Tibial nerve (tissue), 4 donors: ENCODE results near the gene SORBS1. TPM values are rescaled to one million over a fixed set of nuclear protein-coding genes. Genes with fewer than 3 reads are reported as not detected.
A peak's percentile ranks its signal among the peaks of the same experiment; 100 is the strongest.

Experiments
- DNase-seq, 2 donors: peaks; one replicate each; pipeline ENCODE4 v3.0.0-alpha.2; 2019; ENCODE audit warnings: low spot score in 2 of 2
- H3K27ac ChIP-seq, 4 donors: fragments of 200-600 bp; sonication (generic) in 3 of 4; one replicate each; pipeline ENCODE4 v1.5.1; 2017 to 2019; ENCODE audit warnings: mild to moderate bottlenecking in 1 of 4
- H3K27me3 ChIP-seq, 2 donors: fragments of 200-600 bp; sonication (generic) in 1 of 2; one replicate each; pipeline versions ENCODE4 v1.5.1 to v1.6.0; 2017 to 2019
- H3K36me3 ChIP-seq, 3 donors: fragments of 200-600 bp; sonication (generic); one replicate each; pipeline ENCODE4 v1.5.1; 2018 to 2019
- H3K4me1 ChIP-seq, 4 donors: fragments of 200-600 bp; sonication (generic) in 3 of 4; one replicate each; pipeline ENCODE4 v1.5.1; 2017 to 2019
- H3K4me3 ChIP-seq, 4 donors: fragments of 200-600 bp; sonication (generic) in 3 of 4; one replicate each; pipeline ENCODE4 v1.5.1; 2017 to 2019; ENCODE audit warnings: mild to moderate bottlenecking in 1 of 4, moderate library complexity in 1 of 4
- H3K9me3 ChIP-seq, 4 donors: fragments of 200-600 bp; sonication (generic) in 3 of 4; one replicate each; pipeline ENCODE4 v1.5.1; 2017 to 2019
- CTCF ChIP-seq, 5 experiments: fragments of 200-600 bp in 3 of 5; fragments of 450-650 bp in 2 of 5; sonication (generic) in 3 of 5; IDR thresholded peaks; one replicate each; pipeline ENCODE4 v1.5.1; 2016 to 2019; ENCODE audit warnings: antibody characterized with exemption in 5 of 5, mild to moderate bottlenecking in 3 of 5, moderate library complexity in 2 of 5
- EP300 ChIP-seq, 2 donors: sonication (generic); formaldehyde crosslinking; IDR thresholded peaks; one replicate each; pipeline ENCODE4 v1.6.1; 2017; ENCODE audit warnings: antibody characterized with exemption in 2 of 2, mild to moderate bottlenecking in 1 of 2
- POLR2A ChIP-seq, 2 donors: fragments of 450-650 bp; IDR thresholded peaks; one replicate each; pipeline ENCODE4 v1.6.1; 2017; ENCODE audit warnings: antibody characterized with exemption in 2 of 2, mild to moderate bottlenecking in 2 of 2, moderate library complexity in 2 of 2
- WGBS, 2 donors: methylation state at CpG; one replicate each; pipeline ENCODE4 v1.1.5; 2018; 5-methylcytosine and 5-hydroxymethylcytosine counted together
- total RNA-seq, 4 donors: library from RNA; depleted of rRNA; stranded (reverse); fragments of >200 nt; gene quantifications; one replicate each; pipeline ENCODE4 v1.1.0, GENCODE V29; 2016

The SORBS1 gene
- total RNA-seq, 4 donors from 2014 or later = 427 to 623 (median 567) TPM

DNA sequence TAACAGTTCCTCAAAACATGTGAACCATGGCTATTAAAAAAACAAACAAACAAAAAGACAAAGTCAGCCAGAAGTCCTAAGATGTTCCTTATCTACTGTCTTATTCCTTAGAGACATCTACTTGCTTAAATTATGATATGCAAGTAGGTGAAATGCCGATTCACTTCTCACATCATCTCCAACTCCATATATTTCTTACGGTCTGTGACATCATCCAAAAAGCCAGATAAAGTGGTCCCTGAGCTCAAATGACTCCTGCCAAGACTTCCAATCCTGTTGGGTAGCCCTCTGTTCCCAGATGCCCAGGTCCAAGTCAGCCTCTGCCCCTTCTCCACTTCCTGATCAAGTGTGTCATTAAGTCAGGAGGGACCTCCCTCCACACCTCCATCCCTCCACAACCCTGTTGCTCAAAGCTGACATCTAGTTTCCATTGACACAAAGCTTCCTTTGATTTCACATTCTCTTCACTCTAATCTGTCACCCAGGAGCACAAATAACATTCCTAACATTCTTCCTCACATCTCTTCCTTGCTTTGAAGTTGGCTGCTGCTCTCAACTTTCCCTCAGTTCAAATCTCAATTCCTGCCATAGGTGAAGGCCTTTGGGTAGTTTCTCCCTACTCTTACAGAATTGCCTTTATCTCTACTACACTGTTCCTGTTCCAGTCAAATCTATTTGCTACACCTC is 214.3 kb downstream of the SORBS1 start:
- no peaks in the 10 kb centered on the region for H3K27me3 ChIP-seq
- 80 to 83% methylated on average over 2 of the region's 2 CpGs for WGBS, 2 donors
- no peaks in the 10 kb centered on the region for H3K9me3 ChIP-seq
- H3K36me3 ChIP-seq = peaks cover 0 to 67% (median 0%) of the 10 kb centered on the region in 3 donors
- H3K27ac ChIP-seq = peak overlapping the region in 2 of 4 donors; percentile 2 to 26
- no peak overlapping the region for H3K4me3 ChIP-seq
- H3K4me1 ChIP-seq = peaks cover 0 to 52% (median 14%) of the 10 kb centered on the region in 4 donors
- DNase-seq = no peak
- TF ChIP-seq EP300 (IDR thresholded peaks at IDR 0.05) (peak in 1 of 2 donors; percentile 40), POLR2A (IDR thresholded peaks at IDR 0.05) (no peak)

DNA sequence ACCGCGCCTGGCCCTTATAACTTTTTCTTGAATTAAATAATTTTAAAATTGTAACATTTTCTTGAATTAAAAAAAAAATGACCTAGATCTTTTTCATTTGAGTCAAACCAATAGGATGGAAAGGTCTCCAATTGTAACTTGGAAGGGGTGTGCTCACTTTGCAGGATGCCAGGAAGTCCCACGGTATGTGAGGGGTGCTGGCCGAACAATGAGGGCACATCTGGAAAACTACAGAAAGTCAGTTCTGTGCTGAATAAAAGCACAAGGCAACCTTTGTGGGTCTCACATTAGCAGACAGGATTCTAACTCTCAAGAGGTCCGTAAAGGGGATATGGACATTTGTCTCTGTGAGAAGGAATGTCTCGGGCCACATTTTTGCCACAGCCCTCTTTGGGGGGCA is 217.6 kb downstream of the SORBS1 start:
- Histone ChIP-seq H3K27me3 (no peaks in the 10 kb centered on the region), H3K4me1 (peaks cover 0 to 27% (median 3%) of the 10 kb centered on the region in 4 donors), H3K9me3 (no peaks in the 10 kb centered on the region), H3K36me3 (peaks cover 0 to 78% (median 2%) of the 10 kb centered on the region in 3 donors), H3K27ac (no peak overlapping the region), H3K4me3 (no peak overlapping the region)
- no peak for TF ChIP-seq EP300 (IDR thresholded peaks at IDR 0.05)
- no peak for TF ChIP-seq POLR2A (IDR thresholded peaks at IDR 0.05)
- TF ChIP-seq CTCF (IDR thresholded peaks at IDR 0.05) = no peak
- 67 to 71% methylated on average over 6 of the region's 6 CpGs for WGBS, 2 donors
- no peak for DNase-seq

DNA sequence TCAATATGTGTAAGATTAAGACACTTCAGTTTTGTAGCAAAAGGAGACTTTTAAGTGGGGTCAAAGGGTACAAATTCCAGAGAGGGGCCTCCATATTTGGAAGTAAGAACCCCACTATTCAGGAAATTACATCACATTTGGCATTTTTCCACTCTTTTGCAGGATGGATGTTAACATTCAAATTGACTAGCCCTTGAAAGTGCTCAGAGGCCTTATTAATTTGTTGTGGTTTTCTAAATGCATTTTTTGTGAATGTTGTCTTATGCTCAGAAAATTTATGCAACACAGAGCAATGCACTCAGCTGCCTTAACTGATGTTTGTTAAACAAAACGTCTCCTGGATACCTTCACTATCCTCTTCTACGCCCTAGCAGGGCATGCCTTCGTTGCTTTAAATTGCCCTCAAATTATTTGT is 219.4 kb downstream of the SORBS1 start:
- Histone ChIP-seq H3K9me3 (no peaks in the 10 kb centered on the region), H3K4me3 (no peak overlapping the region), H3K4me1 (peaks cover 0 to 19% (median 3%) of the 10 kb centered on the region in 4 donors), H3K27me3 (no peaks in the 10 kb centered on the region), H3K36me3 (peaks cover 0 to 88% (median 2%) of the 10 kb centered on the region in 3 donors), H3K27ac (peak overlapping the region in 2 of 4 donors; percentile 31 to 42)
- 49 to 64% methylated on average over 3 of the region's 3 CpGs for WGBS, 2 donors
- DNase-seq = no peak
- TF ChIP-seq EP300 (IDR thresholded peaks at IDR 0.05) (no peak), CTCF (IDR thresholded peaks at IDR 0.05) (no peak), POLR2A (IDR thresholded peaks at IDR 0.05) (no peak)

GRCh38 chr10:95339863-95340262 is 221.3 kb downstream of the SORBS1 start:
- Histone ChIP-seq H3K27me3 (no peaks in the 10 kb centered on the region), H3K9me3 (no peaks in the 10 kb centered on the region), H3K4me1 (peaks cover 0 to 27% (median 3%) of the 10 kb centered on the region in 4 donors), H3K4me3 (no peak overlapping the region), H3K36me3 (peaks cover 5 to 93% (median 6%) of the 10 kb centered on the region in 3 donors), H3K27ac (no peak overlapping the region)
- 94 to 97% methylated on average over 1 of the region's 1 CpG for whole genome bisulfite sequencing, 2 donors
- TF ChIP-seq POLR2A (IDR thresholded peaks at IDR 0.05) = no peak
- no peak for TF ChIP-seq CTCF (IDR thresholded peaks at IDR 0.05)
- TF ChIP-seq EP300 (IDR thresholded peaks at IDR 0.05) = no peak
- DNase-seq = no peak

DNA sequence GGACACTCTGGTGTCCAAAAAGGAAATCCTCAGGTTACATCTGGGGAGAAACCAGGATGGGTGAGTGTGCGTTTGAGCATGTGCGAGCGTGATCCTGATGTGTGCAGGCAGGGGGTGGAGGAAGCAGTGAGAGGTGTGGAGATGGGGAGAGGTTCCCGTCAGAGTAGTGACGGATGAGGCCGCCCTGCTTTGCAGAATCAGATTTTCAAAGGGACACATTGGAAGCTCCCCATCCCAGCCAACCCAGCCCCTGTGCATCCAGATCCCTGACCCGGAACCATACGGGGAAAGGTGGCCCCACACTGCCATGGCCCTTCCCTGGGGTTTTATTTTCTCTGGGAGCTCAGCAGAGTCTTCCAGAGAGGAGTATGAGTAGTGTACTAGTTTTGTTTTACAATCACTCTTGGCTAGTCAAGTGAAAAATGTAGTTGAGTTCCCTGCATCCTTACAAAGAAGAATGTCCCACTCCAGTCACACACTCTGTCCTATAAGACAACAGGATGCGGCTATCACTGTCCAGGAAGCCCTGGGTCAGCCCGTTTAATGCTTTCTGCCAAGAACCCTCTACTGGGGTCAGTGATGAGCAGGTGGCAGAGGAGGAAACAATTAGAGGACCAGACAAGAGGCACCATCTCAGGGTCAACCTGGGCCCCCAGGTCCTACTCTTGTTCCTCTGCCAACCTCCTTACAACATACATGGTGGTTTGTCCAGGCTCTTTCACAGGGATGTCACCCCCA is 223.6 kb downstream of the SORBS1 start:
- H3K4me1 ChIP-seq = peaks cover 0 to 31% (median 3%) of the 10 kb centered on the region in 4 donors
- no peak for TF ChIP-seq EP300 (IDR thresholded peaks at IDR 0.05)
- TF ChIP-seq CTCF (IDR thresholded peaks at IDR 0.05) = no peak
- no peak for TF ChIP-seq POLR2A (IDR thresholded peaks at IDR 0.05)
- H3K9me3 ChIP-seq = no peaks in the 10 kb centered on the region
- no peak overlapping the region for H3K27ac ChIP-seq
- peaks cover 5 to 97% (median 6%) of the 10 kb centered on the region in 3 donors for H3K36me3 ChIP-seq
- H3K4me3 ChIP-seq = no peak overlapping the region
- no peak for DNase-seq
- WGBS, 2 donors = 88 to 90% methylated on average over 10 of the region's 10 CpGs
- H3K27me3 ChIP-seq = no peaks in the 10 kb centered on the region
